HEK293T (cell line): ENCODE results near the gene TPPP2.

ENCODE experiments used
- BHLHE40 ChIP-seq: fragments of 450-650 bp; IDR thresholded peaks from 2 replicates; pipeline ENCODE4 v1.6.1; 2016; ENCODE audit warnings: mild to moderate bottlenecking, moderate library complexity, borderline replicate concordance
- TARDBP ChIP-seq: fragments of 450-650 bp; IDR thresholded peaks from 2 replicates; pipeline ENCODE4 v1.6.1; 2016

DNA sequence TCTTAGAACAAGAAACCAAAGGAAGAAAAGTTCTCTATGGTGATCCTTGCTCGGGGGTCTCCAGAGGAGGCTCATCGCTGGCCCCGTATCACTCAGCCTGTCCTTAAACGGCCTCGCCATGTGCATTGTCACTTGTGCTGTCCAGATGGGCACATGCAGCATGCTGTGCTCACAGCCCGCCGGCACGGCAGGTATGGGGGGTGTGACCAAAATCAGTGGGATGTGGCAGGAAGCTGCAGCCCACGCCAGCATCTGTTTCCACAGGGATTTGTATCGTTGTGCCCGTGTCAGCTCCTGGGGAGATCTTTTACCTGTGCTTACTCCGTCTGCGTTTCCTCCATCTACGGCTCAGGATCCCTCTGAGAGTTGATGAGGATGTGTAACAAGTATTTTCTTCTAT lies 33.5 kb upstream of the TPPP2 start:
- TF ChIP-seq TARDBP (no peak), BHLHE40 (no peak)
